Stimulated activated naive CD8-positive, alpha-beta T cell treated with anti-CD3 and anti-CD28 coated beads, Interleukin-15, Interleukin-2, amounts not matched to agents 100 ng/mL and 50 ng/mL, for 24 hours (primary cell): ENCODE data around the gene AOC1.
"Not testable (repeated sequence)": the region's sequence is repeated elsewhere in the genome, so short reads cannot be mapped to it uniquely, and the experiment has no call there.

Source experiments
- H3K27ac Mint-ChIP-seq: one replicate; pipeline ENCODE4 v1.8.0; 2021; ENCODE audit warnings: mild to moderate bottlenecking, mixed read lengths
- H3K27me3 Mint-ChIP-seq: one replicate; pipeline ENCODE4 v1.8.0; 2021; ENCODE audit warnings: mixed read lengths
- H3K36me3 Mint-ChIP-seq: one replicate; pipeline ENCODE4 v1.8.0; 2021; ENCODE audit warnings: low read depth, mixed read lengths
- H3K4me1 Mint-ChIP-seq: one replicate; pipeline ENCODE4 v1.8.0; 2021; ENCODE audit warnings: low read depth, mixed read lengths
- H3K4me3 Mint-ChIP-seq: one replicate; pipeline ENCODE4 v1.8.0; 2021; ENCODE audit warnings: mild to moderate bottlenecking, mixed read lengths
- H3K9me3 Mint-ChIP-seq: one replicate; pipeline ENCODE4 v1.8.0; 2021; ENCODE audit warnings: mixed read lengths

The AOC1 gene

DNA sequence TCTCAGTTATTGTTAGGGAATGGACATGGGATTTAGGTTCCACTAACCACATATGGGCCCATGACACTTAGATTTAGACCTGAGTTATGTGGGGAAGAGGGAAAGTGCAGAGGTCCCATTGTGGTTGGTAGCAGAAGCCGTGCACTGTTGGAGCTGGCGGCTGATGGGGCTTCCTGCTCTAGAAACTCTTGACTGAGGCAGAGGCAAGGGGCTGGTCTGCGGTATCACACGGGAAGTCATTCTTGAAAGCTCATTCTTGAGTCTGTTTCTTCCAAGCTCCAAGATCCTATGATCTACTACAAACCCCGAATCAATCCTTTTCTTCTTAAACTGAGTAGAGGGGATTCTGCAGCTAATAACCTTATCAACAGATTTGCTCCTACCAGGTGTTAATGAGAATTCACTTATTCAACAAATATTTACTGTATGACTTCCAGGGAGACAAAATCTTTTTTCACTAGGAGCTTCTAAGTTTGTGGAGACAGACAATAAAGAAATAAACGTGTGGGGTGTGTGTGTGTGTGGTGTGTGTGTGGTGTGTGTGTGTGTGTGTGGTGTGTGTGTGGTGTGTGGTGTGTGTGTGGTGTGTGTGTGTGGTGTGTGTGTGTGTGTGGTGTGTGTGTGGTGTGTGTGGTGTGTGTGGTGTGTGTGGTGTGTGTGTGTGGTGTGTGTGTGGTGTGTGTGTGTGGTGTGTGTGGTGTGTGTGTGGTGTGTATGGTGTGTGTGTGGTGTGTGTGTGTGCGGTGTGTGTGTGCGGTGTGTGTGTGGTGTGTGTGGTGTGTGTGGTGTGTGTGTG lies 57.1 kb downstream of the AOC1 start:
- peaks cover 7% of the 10 kb centered on the region for H3K4me1 Mint-ChIP-seq
- H3K36me3 Mint-ChIP-seq, result no peaks in the 10 kb centered on the region
- no peaks in the 10 kb centered on the region for H3K9me3 Mint-ChIP-seq
- H3K27ac Mint-ChIP-seq, result peak overlapping the region; percentile 27
- no peak overlapping the region for H3K4me3 Mint-ChIP-seq
- H3K27me3 Mint-ChIP-seq, result peaks cover 12% of the 10 kb centered on the region

DNA sequence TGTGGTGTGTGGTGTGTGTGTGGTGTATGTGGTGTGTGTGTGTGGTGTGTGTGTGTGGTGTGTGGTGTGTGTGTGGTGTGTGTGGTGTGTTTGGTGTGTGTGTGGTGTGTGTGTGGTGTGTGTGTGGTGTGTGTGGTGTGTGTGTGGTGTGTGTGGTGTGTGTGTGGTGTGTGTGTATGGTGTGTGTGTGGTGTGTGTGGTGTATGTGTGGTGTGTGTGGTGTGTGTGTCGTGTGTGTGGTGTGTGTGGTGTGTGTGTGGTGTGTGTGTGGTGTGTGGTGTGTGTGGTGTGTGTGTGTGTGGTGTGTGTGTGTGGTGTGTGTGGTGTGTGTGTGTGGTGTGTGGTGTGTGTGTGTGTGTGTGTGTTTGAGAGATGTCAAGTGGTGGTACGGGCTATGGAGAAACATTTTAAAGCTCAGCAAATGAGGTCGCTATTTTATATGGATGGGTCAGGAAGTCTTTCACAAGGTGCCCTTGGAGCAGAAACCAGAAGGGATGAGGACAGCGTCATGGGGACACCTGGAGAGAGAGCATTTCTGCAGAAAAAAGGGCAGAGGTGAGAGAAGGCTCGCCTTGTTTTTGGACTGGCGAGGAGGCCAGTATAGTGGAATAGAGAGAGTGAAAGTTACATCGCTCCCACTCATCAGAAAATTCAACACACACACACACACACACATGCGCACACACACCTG lies 58.1 kb downstream of the AOC1 start:
- H3K4me3 Mint-ChIP-seq, H3K27ac Mint-ChIP-seq, H3K36me3 Mint-ChIP-seq, H3K4me1 Mint-ChIP-seq, H3K9me3 Mint-ChIP-seq: not testable (repeated sequence)
- H3K27me3 Mint-ChIP-seq, result peaks cover 14% of the 10 kb centered on the region

- H3K9me3 Mint-ChIP-seq, result no peaks in the 10 kb centered on the region
- no peak overlapping the region for H3K4me3 Mint-ChIP-seq
Observed at GRCh38 chr7:150910996-150911422, 58.7 kb downstream of the AOC1 start.

More at GRCh38 chr7:150910996-150911422, 58.7 kb downstream of the AOC1 start:
- Mint-ChIP-seq H3K4me1 (peaks cover 7% of the 10 kb centered on the region), H3K27me3 (peaks cover 15% of the 10 kb centered on the region), H3K36me3 (no peaks in the 10 kb centered on the region), H3K27ac (no peak overlapping the region)
